GM06990 (cell line): Measurements from ENCODE around the gene VCP.
A peak's percentile ranks its signal among the peaks of the same experiment; 100 is the strongest.

Experiments
- DNase-seq: peaks from one replicate; pipeline ENCODE4 v3.0.0-alpha.2; 2011; ENCODE audit not compliant: insufficient read length; ENCODE audit errors: extremely low read depth
- H3K27me3 ChIP-seq: replicated peaks from 2 replicates; pipeline ENCODE4 v1.6.0; 2011; ENCODE audit warnings: low read length; ENCODE audit not compliant: control insufficient read depth, insufficient read depth
- H3K36me3 ChIP-seq: 2 replicates; pipeline ENCODE4 v1.5.1; 2011; ENCODE audit warnings: low read length; ENCODE audit not compliant: control insufficient read depth, insufficient read depth
- H3K4me3 ChIP-seq: replicated peaks from 2 replicates; pipeline ENCODE4 v1.5.1; 2011; ENCODE audit warnings: low read depth, mild to moderate bottlenecking, control low read depth, low read length
- CTCF ChIP-seq: IDR thresholded peaks from 2 replicates; pipeline ENCODE4 v1.5.1; 2011; ENCODE audit warnings: low read length, control low read depth, mild to moderate bottlenecking, inconsistent platforms; ENCODE audit not compliant: insufficient read depth, poor library complexity, severe bottlenecking

Gene VCP

GRCh38 chr9:35042081-35042604, 30.3 kb downstream of the VCP start:
- TF ChIP-seq CTCF: no peak
- Histone ChIP-seq H3K27me3 (no peaks in the 10 kb centered on the region), H3K36me3 (no peaks in the 10 kb centered on the region; the same call in 1 of the 2 replicates), H3K4me3 (no peak overlapping the region)
- DNase-seq: no peak

- TF ChIP-seq CTCF: no peak
- Histone ChIP-seq H3K36me3 (no peaks in the 10 kb centered on the region), H3K27me3 (no peaks in the 10 kb centered on the region), H3K4me3 (peak overlapping the region; percentile 22)
- no peak for DNase-seq
These were observed 36.3 kb downstream of the VCP start for GRCh38 chr9:35035851-35036701.

GRCh38 chr9:35033101-35033500, 39.3 kb downstream of the VCP start:
- no peaks in the 10 kb centered on the region for H3K27me3 ChIP-seq

GRCh38 chr9:35029852-35030251, 42.6 kb downstream of the VCP start:
- H3K36me3 ChIP-seq: no peaks in the 10 kb centered on the region; the same call in 1 of the 2 replicates
- no peaks in the 10 kb centered on the region for H3K27me3 ChIP-seq
- no peak overlapping the region for H3K4me3 ChIP-seq
- no peak for TF ChIP-seq CTCF
- no peak for DNase-seq

More at GRCh38 chr9:35033101-35033500, 39.3 kb downstream of the VCP start:
- Histone ChIP-seq H3K36me3 (no peaks in the 10 kb centered on the region; the same call in 1 of the 2 replicates), H3K4me3 (no peak overlapping the region)
- no peak for TF ChIP-seq CTCF
- no peak for DNase-seq

- Histone ChIP-seq H3K27me3 (no peaks in the 10 kb centered on the region), H3K36me3 (no peaks in the 10 kb centered on the region; the same call in 1 of the 2 replicates), H3K4me3 (no peak overlapping the region)
- DNase-seq: no peak
- no peak for TF ChIP-seq CTCF
These were observed 43.2 kb downstream of the VCP start for GRCh38 chr9:35029241-35029640.
